PC-9 (cell line): ENCODE data around the gene MAPKAPK5.

ENCODE experiments used
- EZH2 ChIP-seq: fragments of 200-600 bp; sonication (generic); IDR thresholded peaks from 2 replicates; pipeline ENCODE4 v1.8.0; 2017; ENCODE audit warnings: antibody characterized with exemption, low read depth
- TF ChIP-seq, protein P1 (sequence below): fragments of 200-600 bp; sonication (generic); conservative IDR thresholded peaks from 2 replicates; pipeline ENCODE4 v1.6.1; 2017; ENCODE audit warnings: mixed run types, antibody characterized with exemption, mild to moderate bottlenecking, moderate library complexity

DNA sequence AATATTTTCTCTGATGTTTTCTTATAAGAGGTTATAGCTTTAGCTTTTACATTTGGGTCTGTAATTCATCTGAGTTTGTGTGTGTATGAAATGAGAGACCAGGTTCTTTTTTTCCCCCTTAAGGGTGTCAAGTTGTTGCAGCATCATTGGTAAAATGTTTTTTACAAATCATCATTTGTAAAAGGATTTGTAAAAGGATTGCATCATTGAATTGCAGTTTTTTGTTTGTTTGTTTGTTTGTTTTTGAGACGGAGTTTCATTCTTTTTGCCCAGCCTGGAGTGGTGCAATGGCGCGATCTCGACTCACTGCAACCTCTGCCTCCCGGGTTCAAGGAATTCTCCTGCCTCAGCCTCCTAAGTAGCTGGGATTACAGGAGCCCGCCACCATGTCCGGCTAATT, 31.1 kb downstream of the MAPKAPK5 start:
- TF ChIP-seq, protein P1, sequence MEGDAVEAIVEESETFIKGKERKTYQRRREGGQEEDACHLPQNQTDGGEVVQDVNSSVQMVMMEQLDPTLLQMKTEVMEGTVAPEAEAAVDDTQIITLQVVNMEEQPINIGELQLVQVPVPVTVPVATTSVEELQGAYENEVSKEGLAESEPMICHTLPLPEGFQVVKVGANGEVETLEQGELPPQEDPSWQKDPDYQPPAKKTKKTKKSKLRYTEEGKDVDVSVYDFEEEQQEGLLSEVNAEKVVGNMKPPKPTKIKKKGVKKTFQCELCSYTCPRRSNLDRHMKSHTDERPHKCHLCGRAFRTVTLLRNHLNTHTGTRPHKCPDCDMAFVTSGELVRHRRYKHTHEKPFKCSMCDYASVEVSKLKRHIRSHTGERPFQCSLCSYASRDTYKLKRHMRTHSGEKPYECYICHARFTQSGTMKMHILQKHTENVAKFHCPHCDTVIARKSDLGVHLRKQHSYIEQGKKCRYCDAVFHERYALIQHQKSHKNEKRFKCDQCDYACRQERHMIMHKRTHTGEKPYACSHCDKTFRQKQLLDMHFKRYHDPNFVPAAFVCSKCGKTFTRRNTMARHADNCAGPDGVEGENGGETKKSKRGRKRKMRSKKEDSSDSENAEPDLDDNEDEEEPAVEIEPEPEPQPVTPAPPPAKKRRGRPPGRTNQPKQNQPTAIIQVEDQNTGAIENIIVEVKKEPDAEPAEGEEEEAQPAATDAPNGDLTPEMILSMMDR: no peak
- TF ChIP-seq EZH2: no peak
